Measurements from ENCODE around the gene GRIN2C.

- TF ChIP-seq CTCF (conservative IDR thresholded peaks at IDR 0.05), result no peak
- no peak for TF ChIP-seq ZFX (IDR thresholded peaks at IDR 0.05)
Observed at GRCh38 chr17:74855323-74855722, 4.4 kb downstream of the GRIN2C start.

Measured in C4-2B (cell line).